Ovary (tissue), 3 donors: Measurements from ENCODE around the gene KRTAP13-1.

Source experiments
- CTCF ChIP-seq, 3 donors: fragments of 450-650 bp in 2 of 3; fragments of 200-600 bp in 1 of 3; IDR thresholded peaks; one replicate each; pipeline versions ENCODE4 v1.5.1 to v1.8.0; 2016 to 2022; ENCODE audit warnings: antibody characterized with exemption in 3 of 3, mild to moderate bottlenecking in 1 of 3
- POLR2A ChIP-seq: fragments of 450-650 bp; IDR thresholded peaks from one replicate; pipeline ENCODE4 v1.6.1; 2017; ENCODE audit warnings: antibody characterized with exemption, mild to moderate bottlenecking, moderate library complexity
- donor health status: DM: no; HTN: no; CAD: no.

GRCh38 chr21:30408782-30409494 lies 13.1 kb downstream of the KRTAP13-1 start:
- TF ChIP-seq CTCF (IDR thresholded peaks at IDR 0.05) = no peak
- TF ChIP-seq POLR2A = no peak
